B cell (primary cell): Measurements from ENCODE around the gene KRTDAP. TPM values are rescaled to one million over a fixed set of nuclear protein-coding genes. Genes with fewer than 3 reads are reported as not detected.

Experiments used
- ATAC-seq: fragments of 200-7000 bp; cut with Tn5 transposase; one replicate; pipeline ENCODE4 v1.10.0; 2021; ENCODE audit warnings: low read depth, mild to moderate bottlenecking, moderate number of reproducible peaks, moderate library complexity
- CTCF ChIA-PET: fragments of 350-600 bp; sonication (Branson Sonifier 250); formaldehyde crosslinking; loops from one replicate; lab custom pipeline; 2021; ENCODE audit warnings: antibody characterized with exemption, inconsistent platforms; lab: Charles Lee
- POLR2A ChIA-PET: fragments of 350-600 bp; sonication (Branson Sonifier 250); formaldehyde crosslinking; loops from one replicate; lab custom pipeline; 2021; ENCODE audit warnings: antibody characterized with exemption; lab: Charles Lee
- DNase-seq: peaks from one replicate; pipeline ENCODE4 v3.0.0; 2013
- H2AFZ ChIP-seq: 2 replicates; pipeline ENCODE4 v1.6.1; 2012; ENCODE audit warnings: mild to moderate bottlenecking, low read depth, low read length; ENCODE audit not compliant: insufficient read depth, poor library complexity, severe bottlenecking
- H3K27ac ChIP-seq, 2 donors: 1 replicate in 1 of 2; 2 replicates in 1 of 2; pipeline ENCODE4 v1.5.1; 2012 to 2013; ENCODE audit warnings: low read length in 2 of 2, mild to moderate bottlenecking in 2 of 2, moderate library complexity in 1 of 2
- H3K27me3 ChIP-seq, 4 experiments: fragments of 200-600 bp in 1 of 4; sonication (generic) in 1 of 4; replicated peaks in 1 of 4; 1 replicate in 2 of 4; 2 replicates in 2 of 4; pipeline versions ENCODE4 v1.6.1 to v1.7.0; 2013 to 2016; ENCODE audit warnings: low read length in 3 of 4, mild to moderate bottlenecking in 2 of 4, mixed read lengths in 1 of 4, moderate library complexity in 1 of 4; ENCODE audit not compliant: insufficient read depth in 4 of 4, control insufficient read depth in 3 of 4; ENCODE audit errors: control extremely low read depth in 1 of 4
- H3K36me3 ChIP-seq, 2 experiments: replicated peaks in 1 of 2; 1 replicate in 1 of 2; 2 replicates in 1 of 2; pipeline versions ENCODE4 v1.6.1 to v1.7.1; 2013; ENCODE audit warnings: low read length in 1 of 2; ENCODE audit not compliant: insufficient read depth in 2 of 2, control insufficient read depth in 1 of 2; ENCODE audit errors: control extremely low read depth in 1 of 2, extremely low read depth in 1 of 2
- H3K4me1 ChIP-seq, 2 donors: fragments of 200-600 bp in 1 of 2; sonication (generic) in 1 of 2; 1 replicate in 1 of 2; 2 replicates in 1 of 2; pipeline versions ENCODE4 v1.5.1 to v1.6.1; 2013 to 2017; ENCODE audit warnings: low read length in 2 of 2; ENCODE audit not compliant: control insufficient read depth in 2 of 2, insufficient read depth in 2 of 2
- H3K4me2 ChIP-seq: replicated peaks from 2 replicates; pipeline ENCODE3; 2012; ENCODE audit warnings: mild to moderate bottlenecking, low read depth, low read length; ENCODE audit not compliant: poor library complexity, severe bottlenecking
- H3K4me3 ChIP-seq, 5 experiments: fragments of 200-600 bp in 1 of 5; sonication (generic) in 1 of 5; 1 replicate in 3 of 5; 2 replicates in 2 of 5; pipeline versions ENCODE4 v1.5.1 to v1.7.0; 2011 to 2016; ENCODE audit warnings: low read length in 4 of 5, mild to moderate bottlenecking in 4 of 5, low read depth in 2 of 5, control low read depth in 1 of 5, moderate library complexity in 1 of 5; ENCODE audit not compliant: insufficient read depth in 1 of 5; ENCODE audit errors: control extremely low read depth in 1 of 5, extremely low read depth in 1 of 5
- H3K79me2 ChIP-seq: fragments of 200-600 bp; sonication (generic); one replicate; pipeline ENCODE4 v1.6.0; 2016; ENCODE audit warnings: low read length; ENCODE audit not compliant: control insufficient read depth, insufficient read depth
- H3K9ac ChIP-seq: fragments of 200-600 bp; sonication (generic); 2 replicates; pipeline ENCODE4 v1.6.1; 2017; ENCODE audit warnings: mild to moderate bottlenecking, low read length, moderate library complexity
- H3K9me3 ChIP-seq, 3 donors: one replicate each; pipeline versions ENCODE4 v1.6.1 to v1.7.1; 2013; ENCODE audit warnings: low read length in 2 of 3; ENCODE audit not compliant: control insufficient read depth in 2 of 3, insufficient read depth in 1 of 3; ENCODE audit errors: control extremely low read depth in 1 of 3
- H4K20me1 ChIP-seq: 2 replicates; pipeline ENCODE4 v1.6.0; 2012; ENCODE audit warnings: mild to moderate bottlenecking, low read length; ENCODE audit not compliant: insufficient read depth, control insufficient read depth, poor library complexity, severe bottlenecking
- H3K27ac Mint-ChIP-seq: one replicate; pipeline ENCODE4 v1.8.0; 2021; ENCODE audit warnings: mixed read lengths
- H3K27me3 Mint-ChIP-seq: one replicate; pipeline ENCODE4 v1.8.0; 2021; ENCODE audit warnings: mixed read lengths
- H3K4me1 Mint-ChIP-seq: one replicate; pipeline ENCODE4 v1.8.0; 2021; ENCODE audit warnings: mixed read lengths
- H3K4me3 Mint-ChIP-seq: one replicate; pipeline ENCODE4 v1.8.0; 2021; ENCODE audit warnings: mixed read lengths
- H3K9me3 Mint-ChIP-seq: one replicate; pipeline ENCODE4 v1.8.0; 2022; ENCODE audit warnings: mixed read lengths; ENCODE audit not compliant: insufficient read depth
- CTCF ChIP-seq: fragments of 200-600 bp; IDR thresholded peaks from one replicate; pipeline ENCODE4 v1.8.0; 2022; ENCODE audit warnings: antibody characterized with exemption, mild to moderate bottlenecking
- EZH2 ChIP-seq: IDR thresholded peaks from 2 replicates; pipeline ENCODE4 v1.6.1; 2012; ENCODE audit warnings: borderline replicate concordance, low read depth, mild to moderate bottlenecking, moderate library complexity, low read length; ENCODE audit not compliant: insufficient read depth, poor library complexity, severe bottlenecking
- WGBS: methylation state at CpG from one replicate; pipeline ENCODE4 v1.1.5; 2013; ENCODE audit warnings: missing lambda C conversion rate; ENCODE audit not compliant: insufficient coverage; 5-methylcytosine and 5-hydroxymethylcytosine counted together
- intact Hi-C: fragments of 100-400 bp; cut with micrococcal nuclease; formaldehyde crosslinking; loops from one replicate; pipeline ENCODE4 v1.10.0; 2022
- polyA plus RNA-seq: library from polyadenylated mRNA; depleted of rRNA; stranded (reverse); fragments of >200 nt; gene quantifications from 2 replicates; pipeline ENCODE4 v1.2.3, GENCODE V29; 2012
- total RNA-seq, 2 donors: library from RNA; stranded (reverse); fragments of 120-200 nt in 1 of 2; gene quantifications; 1 replicate in 1 of 2; 2 replicates in 1 of 2; pipeline versions ENCODE4 v1.2.3 to v1.2.4, GENCODE V29; 2013 to 2022

The KRTDAP gene
- total and polyA plus RNA-seq, 2 donors (not counting 1 experiment from before 2014, with no cell fraction given) = not detected

- H3K4me1 ChIP-seq = peaks cover 78 to 84% of the 10 kb centered on the region in 2 donors
- H3K4me2 ChIP-seq = peak overlapping the region; percentile 85
- no peaks in the 10 kb centered on the region for H4K20me1 ChIP-seq
- peak overlapping the region in 4 of 5 experiments; percentile 7 to 42 (median 15) for H3K4me3 ChIP-seq
- ChIA-PET CTCF (interaction anchor here (0.8 to 3.4 kb wide), 8 partner anchors 10 to 260 kb away, joined by 3 to 20 read pairs (median 5); no protein-coding TSS in a partner anchor), POLR2A (interaction anchor here (1.3 to 1.7 kb wide), 2 partner anchors 36 to 112 kb away, joined by 3 to 6 read pairs; partner anchors contain the start of gene FFAR1)
- ATAC-seq = peak; percentile 67
- TF ChIP-seq CTCF (no peak), EZH2 (no peak)
- H3K27ac Mint-ChIP-seq = peak overlapping the region; percentile 74
- H3K9ac ChIP-seq = peak overlapping the region; percentile 47
- DNase-seq = peak; percentile 87
- intact Hi-C loops = no loop called here
- H2AFZ ChIP-seq = no peak overlapping the region
- H3K4me1 Mint-ChIP-seq = peaks cover 76% of the 10 kb centered on the region
- no peaks in the 10 kb centered on the region for H3K9me3 ChIP-seq
- peak overlapping the region; percentile 69 for H3K4me3 Mint-ChIP-seq
- H3K27ac ChIP-seq = no peak overlapping the region
- no peaks in the 10 kb centered on the region for H3K27me3 ChIP-seq
- 3% methylated on average over 5 of the region's 10 CpGs for WGBS
- H3K27me3 Mint-ChIP-seq = no peaks in the 10 kb centered on the region
- no peaks in the 10 kb centered on the region for H3K79me2 ChIP-seq
- no peaks in the 10 kb centered on the region for H3K9me3 Mint-ChIP-seq
- H3K36me3 ChIP-seq = no peaks in the 10 kb centered on the region
Observed at GRCh38 chr19:35458731-35459391, 31.4 kb downstream of the KRTDAP start.

- H2AFZ ChIP-seq = no peak overlapping the region
- peaks cover 71 to 77% of the 10 kb centered on the region in 2 donors for H3K4me1 ChIP-seq
- H3K79me2 ChIP-seq = no peaks in the 10 kb centered on the region
- ATAC-seq (no peak), DNase-seq (no peak)
- H3K27ac ChIP-seq = no peak overlapping the region
- peak overlapping the region in 1 of 5 experiments; percentile 42 for H3K4me3 ChIP-seq
- H4K20me1 ChIP-seq = no peaks in the 10 kb centered on the region
- Mint-ChIP-seq H3K27ac (no peak overlapping the region), H3K4me1 (peaks cover 69% of the 10 kb centered on the region), H3K9me3 (no peaks in the 10 kb centered on the region), H3K4me3 (no peak overlapping the region), H3K27me3 (no peaks in the 10 kb centered on the region)
- peak overlapping the region; percentile 85 for H3K4me2 ChIP-seq
- intact Hi-C loops = no loop called here
- H3K9me3 ChIP-seq = no peaks in the 10 kb centered on the region
- no peaks in the 10 kb centered on the region for H3K36me3 ChIP-seq
- no peak overlapping the region for H3K9ac ChIP-seq
- no peak for TF ChIP-seq EZH2
- no peak for TF ChIP-seq CTCF
- ChIA-PET CTCF (interaction anchor here (0.8 to 3.4 kb wide), 5 partner anchors 9 to 259 kb away, joined by 3 to 20 read pairs (median 4); no protein-coding TSS in a partner anchor), POLR2A (no interaction called here)
- 83% methylated on average over 1 of the region's 1 CpG for WGBS
- no peaks in the 10 kb centered on the region for H3K27me3 ChIP-seq
Observed at GRCh38 chr19:35458192-35458591, 32.1 kb downstream of the KRTDAP start.
